HEK293T (cell line): ENCODE results near the gene ROR1.

Experiments used
- CTCF ChIA-PET: fragments of 350-600 bp; formaldehyde crosslinking; extraction: SDS; loops from one replicate; lab custom pipeline; 2021; ENCODE audit warnings: antibody characterized with exemption, inconsistent platforms; lab: Yijun Ruan, JAX
- POLR2A ChIA-PET: fragments of 350-600 bp; formaldehyde crosslinking; extraction: SDS; loops from one replicate; lab custom pipeline; 2020; ENCODE audit warnings: antibody characterized with exemption, inconsistent platforms; lab: Yijun Ruan, JAX
- DNase-seq: peaks from one replicate; pipeline ENCODE4 v3.0.0; 2012; ENCODE audit warnings: mixed read lengths; ENCODE audit errors: extremely low spot score
- ARNT ChIP-seq: fragments of 450-650 bp; IDR thresholded peaks from 2 replicates; pipeline ENCODE4 v1.6.1; 2017; ENCODE audit warnings: mild to moderate bottlenecking
- BHLHE40 ChIP-seq: fragments of 450-650 bp; IDR thresholded peaks from 2 replicates; pipeline ENCODE4 v1.6.1; 2016; ENCODE audit warnings: mild to moderate bottlenecking, moderate library complexity, borderline replicate concordance
- CTBP1 ChIP-seq: fragments of 450-650 bp; IDR thresholded peaks from 2 replicates; pipeline ENCODE4 v1.6.1; 2016; ENCODE audit warnings: borderline replicate concordance
- ELF4 ChIP-seq: fragments of 450-650 bp; IDR thresholded peaks from 2 replicates; pipeline ENCODE4 v1.6.1; 2017; ENCODE audit warnings: antibody characterized with exemption
- FOXA1 ChIP-seq: fragments of 450-650 bp; IDR thresholded peaks from 2 replicates; pipeline ENCODE4 v1.6.1; 2016; ENCODE audit warnings: mild to moderate bottlenecking
- FOXK2 ChIP-seq: fragments of 450-650 bp; IDR thresholded peaks from 2 replicates; pipeline ENCODE4 v1.6.1; 2016; ENCODE audit warnings: mild to moderate bottlenecking
- FOXM1 ChIP-seq: fragments of 450-650 bp; IDR thresholded peaks from 2 replicates; pipeline ENCODE4 v1.6.1; 2017; ENCODE audit warnings: mild to moderate bottlenecking, borderline replicate concordance
- HDGF ChIP-seq: fragments of 450-650 bp; IDR thresholded peaks from 2 replicates; pipeline ENCODE4 v1.6.1; 2017; ENCODE audit warnings: antibody characterized with exemption, borderline replicate concordance
- L3MBTL2 ChIP-seq: fragments of 450-650 bp; conservative IDR thresholded peaks from 2 replicates; pipeline ENCODE4 v1.6.1; 2016; ENCODE audit warnings: mild to moderate bottlenecking
- LEF1 ChIP-seq: fragments of 450-650 bp; IDR thresholded peaks from 2 replicates; pipeline ENCODE4 v1.6.1; 2017; ENCODE audit warnings: mild to moderate bottlenecking, borderline replicate concordance
- NFRKB ChIP-seq: fragments of 450-650 bp; IDR thresholded peaks from 2 replicates; pipeline ENCODE4 v1.6.1; 2016; ENCODE audit warnings: mild to moderate bottlenecking, moderate library complexity
- SP1 ChIP-seq: fragments of 450-650 bp; IDR thresholded peaks from 2 replicates; pipeline ENCODE4 v1.6.1; 2017
- SUZ12 ChIP-seq: fragments of 450-650 bp; IDR thresholded peaks from 2 replicates; pipeline ENCODE4 v1.6.1; 2016; ENCODE audit warnings: mild to moderate bottlenecking
- TARDBP ChIP-seq: fragments of 450-650 bp; IDR thresholded peaks from 2 replicates; pipeline ENCODE4 v1.6.1; 2016
- ZNF384 ChIP-seq: fragments of 450-650 bp; IDR thresholded peaks from 2 replicates; pipeline ENCODE4 v1.6.1; 2016
- TF ChIP-seq, protein P1 (sequence below): fragments of 450-650 bp; IDR thresholded peaks from 2 replicates; pipeline ENCODE4 v1.6.1; 2016

Gene ROR1

DNA sequence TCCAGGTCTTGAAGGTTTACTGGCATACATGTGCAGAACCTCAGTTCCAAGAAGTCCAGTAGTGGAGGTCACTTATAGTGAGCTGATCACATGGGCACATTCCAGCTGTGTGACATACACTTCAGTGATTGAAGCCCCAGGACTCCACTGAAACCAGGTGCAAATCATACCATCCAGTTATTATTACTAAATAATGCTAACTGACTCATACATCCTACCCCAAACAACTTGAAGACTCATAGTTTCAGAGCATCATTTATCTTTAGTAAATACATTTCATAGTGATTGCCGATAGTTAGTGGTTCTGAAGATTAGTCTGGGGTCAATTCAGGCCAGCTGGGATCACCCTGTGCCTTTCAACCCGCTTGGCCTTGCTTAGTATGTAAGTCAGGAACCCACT lies 291.8 kb downstream of the ROR1 start:
- ChIA-PET POLR2A (no interaction called here), CTCF (no interaction called here)
- TF ChIP-seq SP1 (no peak), HDGF (no peak), TARDBP (no peak), ELF4 (no peak)
- DNase-seq, result no peak

DNA sequence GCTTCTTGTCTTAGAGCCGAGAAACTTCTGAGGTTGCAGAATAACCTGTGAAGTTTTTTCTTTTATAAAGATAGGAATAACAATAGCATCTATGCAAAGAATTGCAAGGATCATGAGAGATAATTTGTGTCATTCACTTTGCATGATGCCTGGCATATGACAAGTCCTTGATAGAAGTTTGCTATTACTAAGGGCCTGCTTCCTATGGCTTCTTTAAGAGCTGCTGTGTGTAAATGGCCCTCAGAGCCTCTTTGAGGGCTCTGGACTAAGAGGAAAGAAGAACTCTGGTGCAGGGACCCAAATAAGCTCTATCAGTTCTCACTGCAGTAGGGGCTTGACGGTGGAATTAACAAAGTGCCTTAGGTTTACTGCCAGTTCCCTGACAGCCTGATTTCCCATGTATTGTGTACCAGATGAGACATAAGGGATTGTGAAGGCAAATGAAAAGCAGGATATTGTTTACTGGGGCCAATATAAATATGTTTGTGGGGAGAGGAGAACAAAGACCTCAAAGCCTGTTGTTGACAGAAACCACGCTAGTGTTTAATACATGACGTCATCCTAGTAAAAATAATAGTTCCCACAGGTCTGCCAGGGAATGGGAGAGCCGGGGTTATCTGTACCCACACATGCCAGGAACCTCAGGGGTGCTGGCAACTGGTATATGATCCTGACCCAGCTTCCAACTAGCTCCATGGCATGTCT lies 298.4 kb downstream of the ROR1 start:
- ChIA-PET CTCF (no interaction called here), POLR2A (no interaction called here)
- TF ChIP-seq FOXK2 (no peak), CTBP1 (no peak), ZNF384 (no peak), NFRKB (no peak), BHLHE40 (no peak), L3MBTL2 (no peak), LEF1 (no peak), HDGF (no peak), SUZ12 (no peak), ARNT (no peak)
- TF ChIP-seq, protein P1, sequence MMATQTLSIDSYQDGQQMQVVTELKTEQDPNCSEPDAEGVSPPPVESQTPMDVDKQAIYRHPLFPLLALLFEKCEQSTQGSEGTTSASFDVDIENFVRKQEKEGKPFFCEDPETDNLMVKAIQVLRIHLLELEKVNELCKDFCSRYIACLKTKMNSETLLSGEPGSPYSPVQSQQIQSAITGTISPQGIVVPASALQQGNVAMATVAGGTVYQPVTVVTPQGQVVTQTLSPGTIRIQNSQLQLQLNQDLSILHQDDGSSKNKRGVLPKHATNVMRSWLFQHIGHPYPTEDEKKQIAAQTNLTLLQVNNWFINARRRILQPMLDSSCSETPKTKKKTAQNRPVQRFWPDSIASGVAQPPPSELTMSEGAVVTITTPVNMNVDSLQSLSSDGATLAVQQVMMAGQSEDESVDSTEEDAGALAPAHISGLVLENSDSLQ, result no peak
- no peak for DNase-seq

DNA sequence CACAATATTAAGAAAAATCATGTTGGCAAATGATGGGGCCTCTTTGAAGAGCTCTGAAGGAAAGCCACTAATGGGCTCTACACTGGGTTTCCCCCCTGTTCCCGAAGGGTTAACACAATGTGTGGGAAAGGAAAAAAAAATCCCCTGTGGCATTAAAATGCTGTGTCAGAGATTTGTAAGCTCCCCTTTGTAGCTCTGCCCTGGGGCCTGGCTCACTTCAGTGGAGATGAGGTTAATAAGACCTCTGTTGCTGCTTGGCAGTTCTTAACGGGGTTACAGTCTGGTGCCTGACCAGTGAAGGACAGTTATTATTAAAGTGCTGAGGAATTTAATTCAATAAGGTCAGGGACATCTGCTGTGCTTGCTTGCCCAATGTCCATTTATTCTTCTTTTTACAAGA lies 299.9 kb downstream of the ROR1 start:
- TF ChIP-seq FOXK2 (no peak), SUZ12 (no peak), ARNT (no peak), LEF1 (no peak), ELF4 (no peak), ZNF384 (no peak), HDGF (no peak), BHLHE40 (no peak), CTBP1 (no peak), FOXA1 (no peak), L3MBTL2 (no peak), FOXM1 (no peak), TARDBP (no peak), SP1 (no peak), NFRKB (no peak)
- TF ChIP-seq, protein P1, result no peak
- POLR2A ChIA-PET, result no interaction called here
- CTCF ChIA-PET, result no interaction called here
- no peak for DNase-seq

DNA sequence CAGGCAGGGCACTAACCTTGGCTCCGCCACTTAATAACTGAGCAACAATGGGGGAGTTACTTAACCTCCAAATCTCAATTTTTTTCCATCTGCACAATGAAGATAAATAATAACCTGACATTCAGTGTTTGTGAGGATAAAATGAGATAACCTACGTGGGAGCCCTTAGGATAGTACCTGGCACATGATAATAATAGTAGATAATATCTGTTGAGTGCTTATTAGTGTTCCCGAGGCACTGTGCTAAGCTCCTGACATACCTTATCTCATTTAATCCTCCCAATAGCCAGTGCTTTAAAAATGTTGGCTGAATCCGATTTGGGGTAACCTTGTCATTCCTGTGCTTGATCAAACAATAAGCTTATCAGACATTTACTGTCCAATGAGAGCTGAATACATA lies 300.9 kb downstream of the ROR1 start:
- DNase-seq, result no peak
- no peak for TF ChIP-seq BHLHE40
- no peak for TF ChIP-seq ZNF384
- TF ChIP-seq, protein P1, result no peak
- no peak for TF ChIP-seq ELF4
- TF ChIP-seq HDGF, result no peak
- TF ChIP-seq SP1, result no peak
- no peak for TF ChIP-seq LEF1
- TF ChIP-seq TARDBP, result no peak
- no peak for TF ChIP-seq L3MBTL2
- TF ChIP-seq SUZ12, result no peak
- TF ChIP-seq FOXA1, result no peak
- TF ChIP-seq CTBP1, result no peak
- TF ChIP-seq NFRKB, result no peak
- no peak for TF ChIP-seq FOXM1
- TF ChIP-seq FOXK2, result no peak
- no peak for TF ChIP-seq ARNT
- POLR2A ChIA-PET, result no interaction called here
- CTCF ChIA-PET, result no interaction called here

DNA sequence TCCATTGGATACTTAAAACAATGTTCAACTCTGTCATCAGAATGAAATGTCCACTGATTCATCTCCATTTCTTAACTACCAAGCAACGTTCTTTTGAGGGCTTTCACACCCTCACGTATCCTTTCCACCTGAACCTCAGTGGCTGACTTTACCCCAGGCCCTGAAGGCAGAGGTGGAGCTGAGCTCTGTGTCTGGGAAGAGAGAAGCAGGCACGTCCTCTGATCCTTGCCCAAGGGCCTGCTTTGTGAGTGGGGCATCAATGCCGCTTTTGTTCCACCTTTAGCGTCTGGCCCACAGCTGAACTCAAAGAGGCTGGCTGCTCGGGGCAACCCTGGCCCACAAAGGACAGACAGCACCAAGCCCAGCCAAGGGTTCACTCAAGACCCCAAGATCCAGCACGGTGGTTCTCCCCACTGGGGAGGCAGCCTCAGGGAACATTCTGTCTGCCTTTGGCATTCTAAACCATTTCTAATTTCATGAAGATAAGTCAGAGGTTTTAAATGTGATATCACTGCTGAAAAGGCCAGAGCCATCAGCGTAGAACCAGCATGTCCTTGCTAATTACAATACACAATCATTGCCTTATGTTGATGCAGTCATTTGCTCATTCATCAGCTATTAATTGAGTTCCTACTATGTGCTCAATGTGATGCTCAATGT lies 303.6 kb downstream of the ROR1 start:
- ChIA-PET POLR2A (no interaction called here), CTCF (interaction anchor here (0.6 kb wide), 1 partner anchor 18 kb away, joined by 8 read pairs; no protein-coding TSS in a partner anchor)
- no peak for DNase-seq
- TF ChIP-seq FOXA1, result no peak
- TF ChIP-seq SP1, result no peak
- no peak for TF ChIP-seq SUZ12
- no peak for TF ChIP-seq HDGF
- no peak for TF ChIP-seq ZNF384
- no peak for TF ChIP-seq FOXK2
- no peak for TF ChIP-seq LEF1
- TF ChIP-seq ELF4, result no peak
- TF ChIP-seq, protein P1, result no peak
- TF ChIP-seq BHLHE40, result no peak
- TF ChIP-seq L3MBTL2, result no peak
